ENCODE results near the gene DLG2.

DLG2 gene

GRCh38 chr11:83717537-83717936, 1909.6 kb downstream of the DLG2 start:
- no peak overlapping the region for H3K4me3 ChIP-seq (ENCODE audit: insufficient read depth, low read depth, low read length, poor library complexity, severe bottlenecking)
- no peak for DNase-seq
- H3K27ac ChIP-seq (ENCODE audit: insufficient read depth, low read length, poor library complexity, severe bottlenecking): no peak overlapping the region
- no peaks in the 10 kb centered on the region for H3K4me1 ChIP-seq (ENCODE audit: control insufficient read depth, insufficient read depth, low read length, poor library complexity, severe bottlenecking)
- no peaks in the 10 kb centered on the region for H3K9me3 ChIP-seq (ENCODE audit: control insufficient read depth, low read length)
- no peaks in the 10 kb centered on the region for H3K27me3 ChIP-seq (replicated peaks; ENCODE audit: control insufficient read depth, insufficient read depth, low read length, poor library complexity, severe bottlenecking)
- no peaks in the 10 kb centered on the region for H3K36me3 ChIP-seq (ENCODE audit: control insufficient read depth, insufficient read depth, low read length)

GRCh38 chr11:83715927-83716535, 1911.1 kb downstream of the DLG2 start:
- H3K27me3 ChIP-seq (replicated peaks; ENCODE audit: control insufficient read depth, insufficient read depth, low read length, poor library complexity, severe bottlenecking): no peaks in the 10 kb centered on the region
- no peaks in the 10 kb centered on the region for H3K9me3 ChIP-seq (ENCODE audit: control insufficient read depth, low read length)
- H3K36me3 ChIP-seq (ENCODE audit: control insufficient read depth, insufficient read depth, low read length): no peaks in the 10 kb centered on the region
- no peak overlapping the region for H3K27ac ChIP-seq (ENCODE audit: insufficient read depth, low read length, poor library complexity, severe bottlenecking)
- no peak for DNase-seq
- H3K4me3 ChIP-seq (ENCODE audit: insufficient read depth, low read depth, low read length, poor library complexity, severe bottlenecking): no peak overlapping the region
- no peaks in the 10 kb centered on the region for H3K4me1 ChIP-seq (ENCODE audit: control insufficient read depth, insufficient read depth, low read length, poor library complexity, severe bottlenecking)

- Histone ChIP-seq H3K27ac (ENCODE audit: insufficient read depth, low read length, poor library complexity, severe bottlenecking) (no peak overlapping the region), H3K4me3 (ENCODE audit: insufficient read depth, low read depth, low read length, poor library complexity, severe bottlenecking) (no peak overlapping the region), H3K27me3 (replicated peaks; ENCODE audit: control insufficient read depth, insufficient read depth, low read length, poor library complexity, severe bottlenecking) (no peaks in the 10 kb centered on the region), H3K9me3 (ENCODE audit: control insufficient read depth, low read length) (no peaks in the 10 kb centered on the region), H3K4me1 (ENCODE audit: control insufficient read depth, insufficient read depth, low read length, poor library complexity, severe bottlenecking) (no peaks in the 10 kb centered on the region), H3K36me3 (ENCODE audit: control insufficient read depth, insufficient read depth, low read length) (no peaks in the 10 kb centered on the region)
- DNase-seq: no peak
These were observed 1913.4 kb downstream of the DLG2 start for GRCh38 chr11:83713708-83714107.

GRCh38 chr11:83711106-83711527, 1916.0 kb downstream of the DLG2 start:
- DNase-seq: no peak
- Histone ChIP-seq H3K4me3 (ENCODE audit: insufficient read depth, low read depth, low read length, poor library complexity, severe bottlenecking) (no peak overlapping the region), H3K27me3 (replicated peaks; ENCODE audit: control insufficient read depth, insufficient read depth, low read length, poor library complexity, severe bottlenecking) (no peaks in the 10 kb centered on the region), H3K27ac (ENCODE audit: insufficient read depth, low read length, poor library complexity, severe bottlenecking) (no peak overlapping the region), H3K9me3 (ENCODE audit: control insufficient read depth, low read length) (no peaks in the 10 kb centered on the region), H3K36me3 (ENCODE audit: control insufficient read depth, insufficient read depth, low read length) (no peaks in the 10 kb centered on the region), H3K4me1 (ENCODE audit: control insufficient read depth, insufficient read depth, low read length, poor library complexity, severe bottlenecking) (no peaks in the 10 kb centered on the region)

GRCh38 chr11:83709434-83709833, 1917.7 kb downstream of the DLG2 start:
- H3K27ac ChIP-seq (ENCODE audit: insufficient read depth, low read length, poor library complexity, severe bottlenecking): no peak overlapping the region
- H3K27me3 ChIP-seq (replicated peaks; ENCODE audit: control insufficient read depth, insufficient read depth, low read length, poor library complexity, severe bottlenecking): no peaks in the 10 kb centered on the region
- no peaks in the 10 kb centered on the region for H3K4me1 ChIP-seq (ENCODE audit: control insufficient read depth, insufficient read depth, low read length, poor library complexity, severe bottlenecking)
- no peaks in the 10 kb centered on the region for H3K36me3 ChIP-seq (ENCODE audit: control insufficient read depth, insufficient read depth, low read length)
- no peak for DNase-seq
- H3K9me3 ChIP-seq (ENCODE audit: control insufficient read depth, low read length): no peaks in the 10 kb centered on the region
- no peak overlapping the region for H3K4me3 ChIP-seq (ENCODE audit: insufficient read depth, low read depth, low read length, poor library complexity, severe bottlenecking)

GRCh38 chr11:83706566-83706965, 1920.6 kb downstream of the DLG2 start:
- Histone ChIP-seq H3K4me1 (ENCODE audit: control insufficient read depth, insufficient read depth, low read length, poor library complexity, severe bottlenecking) (no peaks in the 10 kb centered on the region), H3K9me3 (ENCODE audit: control insufficient read depth, low read length) (no peaks in the 10 kb centered on the region), H3K27me3 (replicated peaks; ENCODE audit: control insufficient read depth, insufficient read depth, low read length, poor library complexity, severe bottlenecking) (no peaks in the 10 kb centered on the region), H3K4me3 (ENCODE audit: insufficient read depth, low read depth, low read length, poor library complexity, severe bottlenecking) (no peak overlapping the region), H3K36me3 (ENCODE audit: control insufficient read depth, insufficient read depth, low read length) (no peaks in the 10 kb centered on the region), H3K27ac (ENCODE audit: insufficient read depth, low read length, poor library complexity, severe bottlenecking) (no peak overlapping the region)
- no peak for DNase-seq

GRCh38 chr11:83702796-83703195, 1924.3 kb downstream of the DLG2 start:
- DNase-seq: no peak
- H3K36me3 ChIP-seq (ENCODE audit: control insufficient read depth, insufficient read depth, low read length): no peaks in the 10 kb centered on the region
- no peaks in the 10 kb centered on the region for H3K27me3 ChIP-seq (replicated peaks; ENCODE audit: control insufficient read depth, insufficient read depth, low read length, poor library complexity, severe bottlenecking)
- no peaks in the 10 kb centered on the region for H3K4me1 ChIP-seq (ENCODE audit: control insufficient read depth, insufficient read depth, low read length, poor library complexity, severe bottlenecking)
- H3K9me3 ChIP-seq (ENCODE audit: control insufficient read depth, low read length): no peaks in the 10 kb centered on the region
- H3K27ac ChIP-seq (ENCODE audit: insufficient read depth, low read length, poor library complexity, severe bottlenecking): no peak overlapping the region
- no peak overlapping the region for H3K4me3 ChIP-seq (ENCODE audit: insufficient read depth, low read depth, low read length, poor library complexity, severe bottlenecking)

- H3K27me3 ChIP-seq (replicated peaks; ENCODE audit: control insufficient read depth, insufficient read depth, low read length, poor library complexity, severe bottlenecking): no peaks in the 10 kb centered on the region
- H3K27ac ChIP-seq (ENCODE audit: insufficient read depth, low read length, poor library complexity, severe bottlenecking): no peak overlapping the region
- H3K4me1 ChIP-seq (ENCODE audit: control insufficient read depth, insufficient read depth, low read length, poor library complexity, severe bottlenecking): no peaks in the 10 kb centered on the region
- H3K9me3 ChIP-seq (ENCODE audit: control insufficient read depth, low read length): no peaks in the 10 kb centered on the region
- DNase-seq: no peak
- no peak overlapping the region for H3K4me3 ChIP-seq (ENCODE audit: insufficient read depth, low read depth, low read length, poor library complexity, severe bottlenecking)
- H3K36me3 ChIP-seq (ENCODE audit: control insufficient read depth, insufficient read depth, low read length): no peaks in the 10 kb centered on the region
These were observed 1929.6 kb downstream of the DLG2 start for GRCh38 chr11:83697518-83697917.

GRCh38 chr11:83695046-83695445, 1932.1 kb downstream of the DLG2 start:
- Histone ChIP-seq H3K36me3 (ENCODE audit: control insufficient read depth, insufficient read depth, low read length) (no peaks in the 10 kb centered on the region), H3K27ac (ENCODE audit: insufficient read depth, low read length, poor library complexity, severe bottlenecking) (no peak overlapping the region), H3K9me3 (ENCODE audit: control insufficient read depth, low read length) (no peaks in the 10 kb centered on the region), H3K4me3 (ENCODE audit: insufficient read depth, low read depth, low read length, poor library complexity, severe bottlenecking) (no peak overlapping the region), H3K27me3 (replicated peaks; ENCODE audit: control insufficient read depth, insufficient read depth, low read length, poor library complexity, severe bottlenecking) (no peaks in the 10 kb centered on the region), H3K4me1 (ENCODE audit: control insufficient read depth, insufficient read depth, low read length, poor library complexity, severe bottlenecking) (no peaks in the 10 kb centered on the region)
- DNase-seq: no peak

- no peak for DNase-seq
- no peaks in the 10 kb centered on the region for H3K27me3 ChIP-seq (replicated peaks; ENCODE audit: control insufficient read depth, insufficient read depth, low read length, poor library complexity, severe bottlenecking)
- no peaks in the 10 kb centered on the region for H3K4me1 ChIP-seq (ENCODE audit: control insufficient read depth, insufficient read depth, low read length, poor library complexity, severe bottlenecking)
- no peak overlapping the region for H3K27ac ChIP-seq (ENCODE audit: insufficient read depth, low read length, poor library complexity, severe bottlenecking)
- H3K4me3 ChIP-seq (ENCODE audit: insufficient read depth, low read depth, low read length, poor library complexity, severe bottlenecking): no peak overlapping the region
- H3K9me3 ChIP-seq (ENCODE audit: control insufficient read depth, low read length): no peaks in the 10 kb centered on the region
- no peaks in the 10 kb centered on the region for H3K36me3 ChIP-seq (ENCODE audit: control insufficient read depth, insufficient read depth, low read length)
These were observed 1932.8 kb downstream of the DLG2 start for GRCh38 chr11:83694191-83694910.

Measured in effector memory CD4-positive, alpha-beta T cell (primary cell).